ENCODE data around the gene ELMOD1.
"Not testable (repeated sequence)": the region's sequence is repeated elsewhere in the genome, so short reads cannot be mapped to it uniquely, and the experiment has no call there.

The ELMOD1 gene

DNA sequence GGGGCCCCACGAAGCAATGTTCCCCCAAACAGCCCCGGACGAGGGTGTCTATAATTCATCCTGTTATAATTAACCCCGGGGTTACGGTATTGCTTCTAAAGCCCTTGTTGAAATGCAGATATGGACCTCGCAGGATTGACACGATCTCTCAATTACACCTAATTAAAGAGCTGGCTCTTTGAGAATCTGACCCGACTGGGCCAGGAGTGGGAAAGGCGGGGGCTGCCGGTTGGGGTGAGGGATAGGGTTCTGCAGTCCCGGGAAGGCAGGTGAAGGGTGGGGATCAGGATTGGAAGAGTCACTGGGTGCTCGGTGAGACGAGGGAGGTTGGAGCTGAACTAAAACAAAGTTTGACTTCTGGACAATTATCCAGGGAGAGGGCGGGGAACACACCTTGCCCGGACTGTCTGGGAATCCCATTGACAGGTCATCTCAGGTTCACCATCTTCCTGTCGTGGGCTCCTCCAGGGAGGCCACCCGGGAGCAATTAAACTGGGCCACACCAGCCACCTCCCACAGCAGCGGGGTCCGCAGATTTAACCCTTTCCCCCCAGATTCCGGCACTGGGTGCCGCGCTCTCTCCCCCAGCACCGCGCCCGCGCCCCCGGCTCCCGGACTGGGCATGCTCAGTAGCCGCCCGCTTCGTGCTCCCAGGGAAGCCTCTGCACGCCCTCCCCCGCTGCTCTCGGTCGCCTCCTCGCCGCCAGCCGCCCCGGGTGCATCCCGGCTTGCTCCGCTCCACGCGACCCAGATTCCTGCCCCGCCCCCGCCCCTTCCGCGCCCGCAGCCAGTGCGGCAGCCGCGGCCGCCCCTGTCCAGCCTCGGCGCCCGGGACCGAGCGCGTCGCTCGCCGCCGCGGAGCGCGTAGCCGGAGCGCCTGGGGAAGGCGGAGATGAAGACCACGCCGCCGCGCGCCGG is at the start of gene ELMOD1:
Gene ELMOD1 (plus strand): TSS at position 688 of the 918 bp plus-strand sequence. CDS start 27,043 bp downstream, outside the sequence.
- DNase-seq: no peak

DNA sequence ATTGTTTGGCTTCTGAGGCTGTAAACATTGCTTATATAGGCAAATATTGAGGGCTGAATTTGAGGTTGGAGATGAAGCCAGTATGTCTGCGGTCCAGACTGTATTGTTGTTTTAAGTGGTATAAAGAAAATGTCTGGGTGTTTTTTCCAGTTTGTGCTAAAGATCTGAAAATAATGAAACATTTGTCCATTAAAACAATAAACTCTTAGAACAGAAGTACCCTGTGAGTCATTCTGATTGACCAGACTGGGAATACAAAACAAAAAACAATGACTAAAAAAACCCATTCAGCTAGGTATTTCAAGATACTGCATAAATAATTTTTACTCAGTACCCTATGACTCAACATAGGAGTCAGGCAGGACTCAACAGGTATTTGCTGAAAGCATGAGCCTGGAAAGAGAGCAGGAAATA is 45.8 kb upstream of the ELMOD1 start:
- DNase-seq: no peak

DNA sequence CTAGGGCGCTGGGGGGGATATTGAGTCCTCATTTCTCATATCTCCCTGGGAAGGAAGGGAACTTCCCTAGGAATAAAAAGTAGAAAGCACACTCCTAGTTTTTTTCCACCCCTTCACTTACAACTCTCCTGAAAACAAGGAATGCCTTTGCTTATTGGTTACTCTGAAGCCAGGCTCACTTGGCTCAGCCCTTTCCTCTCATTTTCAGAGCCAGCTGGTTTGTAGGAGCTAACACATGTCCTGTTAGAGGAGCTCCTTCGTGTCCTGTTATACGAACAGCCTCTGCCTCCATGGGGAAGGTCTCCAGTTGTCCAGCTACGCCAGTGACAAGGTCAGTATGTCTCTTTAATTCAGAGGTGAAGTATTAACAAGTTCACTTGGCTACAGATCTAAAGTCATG is 43.0 kb upstream of the ELMOD1 start:
- no peak for DNase-seq

DNA sequence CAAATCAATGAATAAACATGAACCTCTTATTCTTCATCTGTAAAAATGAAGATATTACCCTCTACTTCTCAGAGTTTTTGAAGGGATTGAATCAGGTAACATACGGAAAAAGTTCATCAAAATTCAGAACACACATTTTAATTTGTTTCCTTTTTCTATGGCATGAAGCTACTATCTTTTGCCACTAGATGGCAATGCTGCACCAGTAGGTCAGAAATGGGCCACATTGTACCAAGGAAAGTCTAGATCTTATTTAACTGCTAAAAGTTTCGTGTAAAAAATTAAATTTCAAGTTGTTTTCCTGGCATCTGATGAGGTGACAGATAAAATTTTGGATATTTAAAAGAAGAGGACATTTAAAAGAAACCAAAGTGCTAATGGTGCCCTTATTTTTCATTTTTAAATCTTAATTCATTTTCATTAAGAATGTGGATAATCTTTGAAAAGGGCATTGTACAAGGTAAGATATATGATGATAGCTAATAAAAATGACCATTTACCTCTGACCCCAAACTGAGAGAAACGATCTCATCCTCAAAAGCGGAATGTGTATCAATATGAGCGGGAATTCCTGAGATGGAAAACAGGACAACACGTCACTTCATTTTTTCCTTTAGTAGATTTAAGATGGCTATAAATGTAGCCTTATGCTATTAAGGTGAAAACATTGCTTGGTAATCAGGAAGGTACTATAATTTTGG is 41.5 kb upstream of the ELMOD1 start:
- DNase-seq: peak; percentile 18

DNA sequence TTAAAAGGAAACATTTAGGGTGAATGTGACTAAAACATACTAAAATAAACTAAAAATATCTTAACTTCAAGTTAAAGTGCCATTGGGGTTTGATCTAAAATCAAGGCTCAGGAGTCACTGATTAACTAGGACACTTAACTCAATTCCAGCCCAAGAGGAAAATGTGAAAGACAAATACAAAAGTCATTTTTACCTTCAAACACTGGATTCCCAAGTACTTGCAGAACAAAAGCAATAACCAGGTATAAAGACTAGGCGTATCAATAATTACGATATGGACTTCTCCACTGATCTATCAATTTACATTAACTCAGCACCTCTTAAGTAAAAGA is 41.0 kb upstream of the ELMOD1 start:
- no peak for DNase-seq

DNA sequence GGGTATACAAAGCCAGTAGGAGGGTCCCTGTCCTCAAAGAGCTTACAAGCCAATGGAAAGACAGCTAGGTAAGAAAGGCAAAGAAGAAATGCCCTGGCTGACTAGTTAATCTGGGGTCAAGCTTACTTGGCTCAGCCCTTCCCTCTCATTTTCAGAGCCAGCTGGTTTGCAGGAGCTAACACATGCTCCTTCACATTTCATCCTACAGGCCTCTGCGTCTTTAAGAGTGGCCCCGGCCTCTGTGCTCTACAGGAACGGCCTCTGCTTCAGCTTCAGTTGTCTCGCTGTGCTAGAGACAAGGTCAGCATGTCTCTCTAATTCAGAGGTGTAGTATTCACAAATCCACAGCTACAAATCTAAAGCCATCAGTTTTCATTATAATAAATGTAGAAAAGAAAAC is 40.6 kb upstream of the ELMOD1 start:
- DNase-seq: no peak

DNA sequence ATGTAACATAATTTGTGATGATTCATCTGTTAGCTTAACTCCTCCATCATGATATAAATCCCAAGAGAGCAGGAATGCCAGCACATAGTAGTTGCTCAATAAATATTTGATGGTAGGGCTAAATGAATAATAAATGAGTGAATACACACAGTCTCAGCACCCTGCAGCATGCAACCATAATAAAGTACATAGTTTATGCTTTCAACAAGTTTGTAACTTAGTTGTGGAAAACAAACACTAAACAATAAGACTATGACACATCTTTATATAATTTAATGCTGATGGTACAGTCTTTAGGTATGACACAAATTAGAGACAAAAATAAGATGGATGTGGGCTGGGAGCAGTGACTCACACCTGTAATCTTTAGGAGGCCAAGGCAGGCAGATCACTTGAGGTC is 29.3 kb upstream of the ELMOD1 start:
- DNase-seq: no peak

DNA sequence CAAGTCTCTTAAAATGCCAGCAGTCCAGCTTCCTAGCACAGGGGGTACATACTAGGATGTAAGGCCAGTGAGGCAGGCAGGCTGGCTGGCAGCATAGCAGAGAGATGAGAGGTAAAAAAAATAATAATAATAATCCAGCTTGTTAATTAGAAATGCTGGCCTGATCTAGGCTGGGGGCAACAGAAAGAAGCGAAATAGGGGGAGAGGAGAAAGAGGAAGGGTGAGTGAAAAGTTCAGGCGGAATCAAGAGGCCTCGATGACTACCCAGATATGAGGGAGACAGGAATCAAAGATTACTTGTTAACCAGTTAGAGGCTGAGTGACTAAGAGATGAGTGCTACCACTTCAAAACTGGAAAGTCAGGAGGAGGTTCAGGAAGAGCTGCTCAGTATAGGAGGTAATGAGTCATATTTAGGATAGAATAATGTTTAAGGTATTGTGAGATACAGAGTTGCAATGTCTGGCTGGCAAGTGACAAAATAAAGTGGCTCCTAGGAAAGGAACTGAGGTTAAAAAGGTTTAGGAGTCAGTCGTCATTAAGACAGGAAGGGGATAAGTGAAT is 28.2 kb upstream of the ELMOD1 start:
- DNase-seq: no peak

DNA sequence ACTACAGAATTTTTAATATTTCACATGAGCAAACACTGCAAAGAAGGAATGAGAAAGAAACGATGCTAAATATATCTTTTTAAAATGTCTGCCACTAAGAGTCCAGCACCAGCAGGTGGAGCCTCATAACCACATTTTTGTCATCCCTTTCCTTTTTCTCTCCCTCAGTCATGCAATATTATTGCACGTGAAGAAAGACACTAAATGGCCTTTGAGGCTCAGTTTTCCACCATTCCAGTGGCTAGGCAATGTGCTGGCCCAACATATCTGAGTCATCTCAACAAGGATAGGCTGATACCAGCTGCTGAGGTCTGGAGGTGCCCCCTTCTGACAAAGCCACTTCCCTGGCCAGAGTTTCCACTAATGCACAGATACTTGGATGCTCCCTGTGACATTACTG is 27.2 kb upstream of the ELMOD1 start:
- peak; percentile 40 for DNase-seq

DNA sequence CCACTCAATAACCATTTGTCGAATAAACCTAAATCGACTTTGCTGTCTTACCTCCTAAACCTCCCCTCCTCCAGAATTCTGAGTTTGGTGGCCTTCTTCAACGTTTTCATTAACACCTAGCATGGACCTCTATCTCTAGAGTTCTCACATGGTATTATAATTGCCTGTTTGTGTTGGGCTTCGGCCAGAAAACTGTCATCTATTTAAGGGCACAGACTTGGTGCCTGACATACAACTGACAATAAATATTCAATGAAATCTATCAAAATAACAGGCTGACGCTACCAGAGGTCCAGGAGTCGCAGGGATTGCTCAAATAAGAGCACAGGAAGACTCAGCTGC is 26.1 kb upstream of the ELMOD1 start:
- no peak for DNase-seq

DNA sequence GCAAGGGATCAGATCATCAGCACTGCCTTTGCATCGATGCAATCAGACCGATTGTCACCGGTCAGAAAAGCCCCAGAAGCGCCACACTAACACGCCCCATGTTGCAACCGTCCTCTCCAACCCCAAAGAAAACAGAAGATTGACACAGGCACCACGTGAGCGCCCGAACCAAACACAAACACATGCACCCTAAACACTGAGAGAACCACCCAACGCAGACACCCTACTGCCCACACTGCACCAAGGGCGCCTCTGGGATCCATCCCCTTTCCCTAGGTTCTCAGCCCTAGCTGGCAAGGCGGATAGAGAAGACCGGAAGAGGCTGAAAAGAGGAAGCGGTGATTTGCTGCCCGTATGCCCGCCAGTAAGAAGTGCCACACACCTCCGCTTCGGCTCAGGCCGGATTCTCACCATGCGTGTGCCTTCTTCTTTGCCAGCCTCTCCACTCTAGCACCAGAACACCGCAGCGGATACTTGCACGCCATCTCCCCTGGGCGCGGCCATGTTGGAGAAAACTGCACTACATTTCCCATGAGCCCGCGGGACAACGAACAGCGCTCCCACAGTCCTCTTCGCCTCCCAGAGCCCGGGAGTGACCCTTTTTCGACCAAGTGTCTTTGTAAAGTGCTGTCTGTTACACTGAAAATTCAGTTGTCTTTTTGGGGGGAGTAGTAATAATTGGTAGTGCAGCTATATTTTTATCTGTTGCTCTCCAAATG is 25.6 kb upstream of the ELMOD1 start, which contains the start of gene ALKBH8:
Gene ALKBH8 (minus strand): TSS at position 517 of the 719 bp plus-strand sequence. CDS start 4,842 bp downstream, outside the sequence.
- DNase-seq: peak; percentile 78

DNA sequence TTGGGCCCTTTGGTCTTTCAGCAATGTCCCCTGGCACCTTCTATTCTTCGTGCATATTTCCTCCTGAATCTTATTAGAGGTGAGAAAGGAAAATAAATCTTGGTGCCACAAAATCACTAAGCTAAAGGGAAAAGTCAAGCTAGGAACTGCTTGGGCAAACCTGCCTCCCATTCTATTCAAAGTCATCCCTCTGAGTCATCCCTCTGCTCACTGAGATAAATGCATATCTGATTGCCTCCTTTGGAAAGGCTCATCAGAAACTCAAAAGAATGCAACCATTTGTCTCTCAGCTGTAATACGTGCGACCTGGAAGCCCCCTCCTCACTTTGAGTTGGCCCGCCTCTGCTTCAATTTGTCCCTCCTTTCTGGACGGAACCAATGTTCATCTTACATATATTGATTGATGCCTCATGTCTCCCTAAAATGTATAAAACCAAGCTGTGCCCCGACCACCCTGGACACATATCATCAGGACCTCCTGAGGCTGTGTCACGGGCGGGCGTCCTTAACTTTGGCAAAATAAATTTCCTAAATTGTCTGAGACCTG is 24.9 kb upstream of the ELMOD1 start:
- DNase-seq: not testable (repeated sequence)

DNA sequence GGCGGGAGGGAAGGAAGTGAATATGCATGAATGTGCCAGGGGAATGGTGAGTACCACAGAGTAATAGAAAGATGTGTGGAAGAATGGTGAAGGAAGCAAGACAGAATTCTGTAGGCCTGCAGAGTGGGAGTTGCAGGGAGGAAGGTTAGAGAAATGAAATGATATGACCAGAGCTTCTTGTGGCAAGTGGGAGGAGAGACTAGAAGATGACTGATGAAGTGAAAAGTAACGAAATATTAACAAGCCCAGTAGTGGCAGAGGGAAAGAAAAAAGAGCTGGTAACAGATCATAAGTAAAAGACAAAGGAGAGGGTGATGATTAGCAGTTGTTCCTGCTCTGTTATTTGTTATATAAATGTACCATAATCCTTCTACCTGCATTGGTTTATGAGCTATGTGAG is 24.4 kb upstream of the ELMOD1 start:
- no peak for DNase-seq

DNA sequence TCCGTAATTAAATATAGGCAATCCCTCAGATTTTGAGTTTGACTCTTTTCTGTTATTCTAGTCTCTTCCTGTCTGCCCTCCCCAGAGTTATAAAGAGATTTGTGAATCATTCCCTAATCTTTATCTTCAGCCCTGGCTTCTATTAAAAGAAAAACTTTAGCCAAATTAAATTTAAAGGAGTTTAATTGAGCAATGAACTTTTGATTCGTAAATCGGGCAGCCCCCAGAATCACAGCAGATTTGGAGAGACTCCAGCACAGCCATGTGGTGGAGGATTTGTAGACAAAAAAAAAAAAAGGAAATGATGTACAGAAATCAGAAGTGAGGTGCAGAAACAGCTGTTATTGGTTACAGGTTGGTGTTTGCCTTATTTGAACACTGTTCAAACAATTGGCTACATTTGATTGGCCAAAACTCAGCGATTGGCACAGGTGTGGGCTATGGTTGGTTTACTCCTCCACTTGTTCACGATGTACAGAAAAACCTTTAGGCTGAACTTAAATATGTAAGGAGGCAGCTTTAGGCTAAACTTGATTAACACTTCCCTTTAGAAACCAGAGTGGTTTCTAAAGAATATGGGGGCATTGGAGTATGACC is 23.1 kb upstream of the ELMOD1 start:
- no peak for DNase-seq

DNA sequence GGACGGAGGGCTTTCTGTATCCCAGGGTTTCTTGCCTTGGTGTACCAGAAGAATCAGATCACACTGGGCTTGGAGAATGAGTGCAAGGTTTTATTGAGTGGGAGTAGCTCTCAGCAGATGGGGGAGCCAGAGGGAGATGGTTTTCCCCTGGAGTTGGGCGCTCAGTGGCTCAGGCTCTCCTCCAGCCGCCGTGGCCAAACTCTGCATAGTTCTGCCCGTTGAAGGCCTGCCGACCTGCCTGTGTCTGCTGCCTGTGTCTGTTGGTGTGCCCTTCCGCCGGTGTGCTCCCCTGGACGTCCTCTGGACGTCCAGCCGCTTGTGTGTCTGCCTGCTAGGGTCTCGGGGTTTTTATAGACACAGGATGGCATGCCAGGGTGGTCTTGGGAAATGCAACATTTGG is 20.9 kb upstream of the ELMOD1 start:
- DNase-seq: no peak

DNA sequence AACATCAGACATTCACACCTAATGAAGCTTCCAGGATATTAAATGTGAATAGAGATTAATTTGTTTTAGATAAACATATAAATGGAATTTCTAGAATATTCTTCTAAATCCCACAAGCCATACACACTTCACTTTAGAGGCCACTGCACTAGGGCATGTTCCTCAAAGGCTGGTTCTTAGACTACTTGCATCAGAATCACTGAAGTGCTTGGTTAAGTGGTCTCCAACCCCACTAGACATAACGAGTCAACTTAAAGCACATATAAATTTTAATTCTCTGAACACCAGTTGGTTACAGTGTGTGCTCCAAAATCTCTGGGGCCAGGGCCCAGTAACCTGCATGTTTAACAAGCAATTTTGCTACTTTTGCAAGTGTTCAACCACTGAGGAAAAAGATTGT is 17.5 kb upstream of the ELMOD1 start:
- no peak for DNase-seq

DNA sequence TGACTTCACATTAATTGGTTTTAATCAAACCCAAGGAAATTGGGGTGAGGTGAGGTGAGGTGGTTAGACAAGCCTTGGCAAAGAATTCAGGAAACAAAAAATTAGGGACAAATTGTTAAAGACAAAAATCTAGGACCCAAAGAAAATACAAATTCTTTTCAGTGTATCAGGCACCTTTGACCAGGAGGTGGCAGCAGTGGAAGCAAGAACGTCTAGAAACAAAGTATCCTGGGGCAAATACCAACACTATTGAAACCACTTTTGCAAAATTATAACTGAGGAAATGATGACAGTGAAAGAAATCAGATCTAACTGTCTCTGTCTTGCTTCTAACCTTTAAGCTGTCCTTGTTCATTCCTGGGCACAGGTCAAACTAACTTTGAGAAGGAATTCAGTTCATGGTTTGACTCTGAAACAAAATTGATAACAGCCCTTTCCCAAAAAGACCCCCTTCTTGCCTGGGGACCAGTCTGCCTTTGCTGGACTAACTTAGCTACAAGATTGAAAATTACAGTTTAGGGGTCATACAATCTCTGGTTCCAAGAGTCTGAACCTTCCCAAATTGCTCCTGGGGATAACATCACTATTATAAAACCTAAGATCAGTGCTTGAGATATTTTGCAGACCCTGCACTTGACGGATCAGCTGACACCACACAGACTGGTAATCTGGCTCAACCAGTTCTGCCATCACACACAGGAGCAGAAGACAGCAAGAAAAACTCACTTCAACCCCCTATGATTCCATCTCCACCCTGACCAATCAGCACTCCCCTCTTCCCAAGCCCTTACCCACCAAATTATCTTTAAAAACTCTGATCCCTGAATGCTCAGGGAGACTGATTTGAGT is 14.2 kb upstream of the ELMOD1 start:
- DNase-seq: peak; percentile 26

DNA sequence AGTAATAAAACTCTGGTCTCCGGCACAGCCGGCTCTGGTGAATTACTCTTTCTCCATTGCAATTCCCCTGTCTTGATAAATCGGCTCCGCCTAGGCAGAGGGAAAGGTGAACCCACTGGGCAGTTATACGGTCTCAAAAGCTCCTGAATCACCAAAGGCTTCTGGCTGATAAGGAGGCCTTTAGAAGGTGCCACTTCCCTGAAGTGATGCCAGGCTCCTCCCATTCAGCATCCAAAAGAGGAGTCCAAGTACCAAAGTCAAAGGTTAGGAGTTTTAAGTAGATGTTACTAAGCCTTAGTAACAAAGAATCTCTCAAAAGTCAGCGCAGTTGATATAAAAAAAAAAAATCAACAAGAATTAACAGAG is 13.6 kb upstream of the ELMOD1 start:
- no peak for DNase-seq

DNA sequence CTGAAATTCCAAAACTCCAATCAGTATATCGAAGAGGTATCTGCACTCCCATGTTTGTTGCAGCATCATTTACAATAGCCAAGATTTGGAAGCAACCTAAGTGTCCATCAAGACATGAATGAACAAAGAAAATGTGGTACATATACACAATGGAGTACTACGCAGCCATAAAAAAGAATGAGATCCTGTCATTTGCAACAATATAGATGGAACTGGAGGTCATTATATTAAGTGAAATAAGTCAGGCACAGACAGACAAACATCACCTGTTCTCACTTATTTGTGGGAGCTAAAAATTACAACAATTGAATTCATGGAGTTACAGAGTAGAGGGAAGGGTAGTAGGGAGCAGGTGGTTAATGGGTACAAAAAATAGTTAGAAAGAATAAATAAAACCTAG is 11.8 kb upstream of the ELMOD1 start:
- not testable (repeated sequence) for DNase-seq

DNA sequence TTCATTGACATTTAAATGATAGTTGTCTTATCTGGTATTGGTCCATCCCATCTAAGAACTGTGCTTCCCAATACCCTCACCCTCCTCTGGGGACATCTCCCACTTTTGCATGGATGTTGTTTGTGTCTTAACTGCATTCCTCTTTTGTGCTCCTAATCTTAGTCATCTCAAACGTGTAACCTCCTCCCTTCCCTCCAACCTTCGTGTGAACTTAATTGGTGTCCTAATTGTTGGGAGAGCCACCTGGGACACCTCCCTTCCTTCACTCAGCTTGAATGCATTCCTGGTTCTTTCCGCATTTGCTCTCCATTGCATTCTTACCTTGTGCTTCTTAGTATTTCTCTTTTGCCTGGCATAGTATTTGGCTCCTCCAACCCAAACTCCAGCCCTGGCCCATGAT is 9.8 kb upstream of the ELMOD1 start:
- DNase-seq: no peak

DNA sequence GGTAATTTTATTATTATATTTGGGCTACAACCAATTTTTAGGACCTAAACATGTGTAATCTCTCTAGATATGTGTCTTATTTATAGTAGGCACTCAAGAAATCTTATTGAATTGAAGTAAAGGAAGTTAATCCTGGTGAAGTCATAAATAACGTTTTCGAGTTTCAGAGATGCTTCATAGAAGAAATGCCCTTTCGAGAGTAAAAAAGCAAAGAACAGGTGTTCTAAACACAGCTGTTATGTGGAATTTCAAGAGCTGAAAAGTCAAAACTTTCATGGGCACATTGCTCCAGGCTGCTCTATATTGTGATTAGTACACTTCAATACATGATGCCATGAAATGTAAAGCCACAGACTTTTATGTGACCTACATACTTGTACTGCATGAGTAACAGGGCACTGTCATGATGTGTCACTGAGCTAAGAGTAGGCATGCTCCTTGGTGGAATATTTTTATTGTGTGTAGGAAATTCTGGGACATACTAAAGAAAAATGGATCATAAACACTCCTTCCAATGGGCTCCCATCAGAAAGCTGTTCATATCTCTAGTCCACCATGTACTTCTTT is 7.2 kb upstream of the ELMOD1 start:
- no peak for DNase-seq

All from KG1 (cell line).